HG02852 (cell line): ENCODE measurements around the gene GAN.

Experiments
- ATAC-seq: cut with Tn5 transposase; IDR thresholded peaks from one replicate; pipeline ENCODE4 v1.9.1; 2021; ENCODE audit warnings: mild to moderate bottlenecking, moderate library complexity; ENCODE audit not compliant: unreplicated experiment

GAN gene

GRCh38 chr16:81314603-81315270 is at the start of gene GAN:
Gene GAN, plus strand, starts transcription at chr16:81314962. Its CDS starts 152 bp downstream, at chr16:81315114.
- ATAC-seq = peak; percentile 93

GRCh38 chr16:81265052-81265451 is 49.7 kb upstream of the GAN start:
- ATAC-seq = no peak

GRCh38 chr16:81265658-81266451 is 48.9 kb upstream of the GAN start:
- ATAC-seq = no peak

GRCh38 chr16:81266680-81267095 is 48.1 kb upstream of the GAN start:
- ATAC-seq = no peak

- no peak for ATAC-seq
Measured at GRCh38 chr16:81268509-81268908, 46.3 kb upstream of the GAN start.

- no peak for ATAC-seq
Measured at GRCh38 chr16:81273223-81273950, 41.4 kb upstream of the GAN start.

GRCh38 chr16:81275064-81275532 is 39.7 kb upstream of the GAN start:
- no peak for ATAC-seq

- no peak for ATAC-seq
Measured at GRCh38 chr16:81275795-81276194, 39.0 kb upstream of the GAN start.

- no peak for ATAC-seq
Measured at GRCh38 chr16:81276323-81276722, 38.4 kb upstream of the GAN start.

- no peak for ATAC-seq
Measured at GRCh38 chr16:81277541-81278080, 37.2 kb upstream of the GAN start.

- ATAC-seq = no peak
Measured at GRCh38 chr16:81278526-81278925, 36.2 kb upstream of the GAN start.

- no peak for ATAC-seq
Measured at GRCh38 chr16:81279392-81279791, 35.4 kb upstream of the GAN start.

- no peak for ATAC-seq
Measured at GRCh38 chr16:81280393-81280792, 34.4 kb upstream of the GAN start.

GRCh38 chr16:81283044-81283443 is 31.7 kb upstream of the GAN start:
- no peak for ATAC-seq

GRCh38 chr16:81284995-81285600 is 29.7 kb upstream of the GAN start:
- ATAC-seq = no peak

- ATAC-seq = no peak
Measured at GRCh38 chr16:81286190-81286589, 28.6 kb upstream of the GAN start.

GRCh38 chr16:81291117-81291516 is 23.6 kb upstream of the GAN start:
- ATAC-seq = no peak

GRCh38 chr16:81292936-81293335 is 21.8 kb upstream of the GAN start:
- no peak for ATAC-seq

GRCh38 chr16:81293909-81294802 is 20.6 kb upstream of the GAN start:
- ATAC-seq = no peak

GRCh38 chr16:81296631-81297030 is 18.1 kb upstream of the GAN start:
- no peak for ATAC-seq
